Measurements from ENCODE around the gene CCDC177.

GRCh38 chr14:69553252-69553651, 21.4 kb downstream of the CCDC177 start:
- TF ChIP-seq CTCF (conservative IDR thresholded peaks at IDR 0.05; ENCODE audit: low read length) (no peak), EZH2phosphoT487 (IDR thresholded peaks at IDR 0.05; ENCODE audit: borderline replicate concordance, low read depth, low read length) (no peak)
